Stimulated activated CD8-positive, alpha-beta memory T cell treated with anti-CD3 and anti-CD28 coated beads, Interleukin-7, amount 100 ng/mL, for 4 hours (primary cell): ENCODE measurements around the gene CCT5.
"Not testable (repeated sequence)": the region's sequence is repeated elsewhere in the genome, so short reads cannot be mapped to it uniquely, and the experiment has no call there.

ENCODE experiments used
- DNase-seq, 2 donors: peaks; one replicate each; pipeline ENCODE4 v3.0.0-alpha.2; 2020; ENCODE audit warnings: low read depth in 2 of 2

CCT5 gene

DNA sequence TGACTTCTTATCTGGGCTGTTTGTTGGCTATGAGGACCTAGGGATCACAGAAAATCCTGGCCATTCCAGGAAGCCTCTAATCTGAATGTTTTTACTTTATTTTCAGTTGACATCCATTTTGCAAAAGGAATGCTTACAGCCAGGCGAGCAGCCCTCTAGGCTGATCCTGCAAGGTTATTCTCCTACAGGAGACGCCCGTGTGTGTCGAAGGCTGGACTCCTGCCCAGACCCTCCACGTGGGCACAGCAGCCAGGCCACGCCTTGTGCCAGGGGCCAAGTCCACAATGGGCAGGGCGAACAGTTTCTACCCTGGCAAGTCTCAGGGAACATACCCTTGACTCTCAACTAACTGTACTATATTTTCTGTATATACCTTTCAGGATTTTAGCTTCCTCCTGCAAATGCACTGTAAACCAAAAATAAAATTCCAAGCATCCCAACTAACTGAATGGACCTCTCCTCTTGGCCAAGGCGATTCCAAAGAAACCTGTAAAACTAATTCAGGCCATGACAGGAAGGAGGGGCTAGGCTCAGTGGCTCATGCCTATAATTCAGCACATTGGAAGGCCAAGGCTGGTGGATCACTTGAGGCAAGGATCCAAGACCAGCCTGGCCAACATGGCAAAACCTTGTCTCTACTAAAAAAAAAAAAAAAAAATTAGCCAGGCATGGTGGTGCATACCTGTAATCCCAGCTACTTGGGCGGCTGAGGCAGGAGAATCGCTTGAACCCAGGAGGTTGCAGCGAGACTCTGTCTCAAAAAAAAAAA, 51.9 kb downstream of the CCT5 start:
- no peak for DNase-seq

DNA sequence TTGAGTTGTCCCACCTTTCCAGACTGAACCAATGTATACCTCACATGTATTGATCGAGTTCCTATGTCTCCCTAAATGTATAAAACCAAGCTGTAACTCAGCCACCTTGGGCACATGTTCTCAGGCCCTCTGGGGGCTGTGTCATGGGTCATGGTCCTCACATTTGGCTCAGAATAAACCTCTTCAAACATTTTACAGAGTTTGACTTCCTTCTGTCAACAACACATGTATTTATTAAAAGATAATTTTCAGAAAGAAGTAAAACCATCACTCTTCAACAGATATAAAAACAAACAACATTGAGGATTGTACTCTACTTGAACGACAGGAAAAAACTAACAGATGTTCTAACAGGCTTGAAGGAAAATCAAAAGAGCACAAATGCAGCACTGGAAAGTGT, 53.1 kb downstream of the CCT5 start:
- no peak for DNase-seq

DNA sequence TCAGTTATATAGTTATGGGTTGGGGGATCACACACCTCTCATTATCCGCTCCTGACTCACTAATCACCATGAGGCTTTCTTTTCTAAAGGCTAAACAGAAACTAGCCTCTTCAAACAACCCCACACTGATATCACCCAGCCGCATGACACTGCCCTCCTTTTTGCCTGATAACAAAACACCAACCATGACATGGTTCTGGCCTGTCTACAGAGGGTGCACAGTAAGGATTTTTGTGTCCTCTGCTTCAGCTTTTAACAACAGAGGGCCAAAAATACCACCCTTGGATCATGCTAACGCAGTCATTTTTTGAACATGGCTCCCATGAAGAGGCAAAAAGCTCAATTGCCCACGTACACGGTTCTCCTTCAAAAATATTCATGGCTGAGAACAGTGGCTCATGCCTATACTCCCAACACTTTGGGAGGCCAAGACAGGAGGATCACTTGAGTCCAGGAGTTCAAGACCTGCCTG, 53.7 kb downstream of the CCT5 start:
- DNase-seq = no peak

DNA sequence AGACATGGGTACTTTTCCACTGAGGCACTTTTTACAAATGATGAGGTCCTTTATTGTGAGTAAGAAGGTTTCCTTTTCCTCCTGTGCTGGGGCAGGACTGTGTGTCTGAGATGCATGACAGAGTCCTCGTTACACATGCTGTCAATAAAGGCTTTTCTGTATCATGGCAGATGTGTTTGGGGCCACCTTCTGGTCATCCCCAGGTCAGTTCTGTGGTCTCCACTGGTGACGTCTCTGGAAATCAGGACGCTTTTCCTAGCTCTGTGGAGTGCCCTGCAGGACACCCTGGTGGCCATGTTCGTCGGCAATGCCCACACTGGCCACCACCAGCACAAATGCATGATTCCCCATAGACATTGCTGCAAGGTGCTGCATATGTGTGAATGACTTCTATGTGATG, 54.9 kb downstream of the CCT5 start:
- no peak for DNase-seq

DNA sequence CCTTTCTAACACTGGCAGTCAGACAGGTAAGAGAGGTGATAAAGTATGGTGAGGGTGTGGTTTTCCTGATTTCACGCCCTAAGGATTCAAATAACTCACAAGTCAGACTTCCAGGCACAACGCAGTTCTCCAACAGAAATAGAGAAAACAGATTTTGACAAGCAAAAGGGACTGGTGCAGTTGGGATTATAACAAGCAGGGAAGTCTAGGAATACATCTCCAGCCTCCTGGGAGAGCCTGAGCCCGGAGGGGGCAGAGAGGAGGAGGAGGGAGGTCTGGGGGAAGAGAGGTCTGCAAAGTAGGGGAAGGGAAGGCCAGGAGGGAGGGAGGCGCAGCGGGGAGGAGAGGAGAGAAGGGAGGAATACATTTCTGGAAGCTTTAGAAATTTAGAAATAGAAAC, 56.0 kb downstream of the CCT5 start:
- no peak for DNase-seq

DNA sequence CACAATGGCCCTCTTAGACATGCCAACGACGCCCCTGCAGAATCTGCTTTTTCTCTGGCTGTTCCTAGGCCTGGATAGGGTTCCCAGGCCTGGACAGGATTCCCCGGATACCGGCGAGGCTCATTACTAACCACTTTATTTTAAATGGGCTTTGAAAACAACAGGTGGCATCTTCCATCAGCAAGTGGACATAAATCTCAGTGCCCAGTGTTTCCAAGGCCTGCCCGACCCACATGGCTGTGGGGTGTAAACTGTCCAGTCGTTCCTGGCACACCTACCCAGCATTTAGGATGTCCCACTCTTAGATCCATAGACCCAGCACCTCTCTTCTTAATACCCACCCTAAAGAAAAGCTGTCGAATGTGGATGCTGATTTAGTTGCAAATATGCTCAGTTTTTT, 56.7 kb downstream of the CCT5 start:
- no peak for DNase-seq

DNA sequence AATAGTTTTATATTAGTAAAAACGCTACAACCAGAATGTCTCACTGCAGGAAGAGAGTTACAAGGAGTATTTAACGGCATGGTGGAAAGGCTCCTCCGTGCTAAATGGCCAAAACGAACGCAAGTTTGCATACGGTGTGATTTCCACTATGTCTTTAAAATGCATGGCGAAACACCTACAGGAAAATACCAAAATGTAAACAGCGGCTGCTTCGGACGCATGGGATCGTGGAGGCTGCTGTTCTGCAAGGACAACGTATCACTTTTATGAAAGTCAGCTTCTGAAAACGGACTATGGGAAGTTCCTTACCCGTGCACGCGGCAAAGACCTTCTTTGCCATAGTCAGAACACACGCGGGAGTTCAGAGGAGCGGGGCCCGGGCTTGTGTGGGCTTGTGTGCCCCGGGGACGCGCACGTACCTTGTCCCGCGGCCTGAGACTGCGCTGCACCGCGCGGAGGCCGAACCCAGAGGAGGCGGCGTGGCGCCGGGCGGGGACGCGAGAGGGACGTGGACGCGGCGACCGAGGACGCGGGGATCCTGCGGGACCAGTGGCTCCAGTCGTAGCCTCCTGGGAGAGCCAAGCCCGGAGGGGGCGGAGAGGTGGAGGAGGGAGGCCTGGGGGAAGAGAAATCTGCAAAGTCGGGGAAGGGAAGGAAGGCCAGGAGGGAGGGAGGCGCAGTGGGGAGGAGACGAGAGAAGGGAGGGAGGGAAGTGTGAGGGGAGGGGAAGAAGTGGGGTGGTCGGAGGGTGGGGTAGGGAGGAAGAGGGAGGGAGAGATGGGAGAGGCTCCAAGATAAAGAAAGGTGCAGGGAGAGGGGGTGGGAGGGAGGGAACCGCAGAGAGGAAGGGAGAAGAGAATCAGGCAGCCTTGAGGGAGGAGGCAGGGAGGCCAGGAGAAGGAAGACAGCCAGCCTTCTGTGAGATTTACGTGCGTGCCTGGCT, 57.4 kb downstream of the CCT5 start, which contains the start of gene CMBL:
Gene CMBL (minus strand): TSS at position 697 of the 943 bp plus-strand sequence. CDS start 17,140 bp downstream, outside the sequence.
- DNase-seq = peak in 1 of 2 donors; percentile 3

DNA sequence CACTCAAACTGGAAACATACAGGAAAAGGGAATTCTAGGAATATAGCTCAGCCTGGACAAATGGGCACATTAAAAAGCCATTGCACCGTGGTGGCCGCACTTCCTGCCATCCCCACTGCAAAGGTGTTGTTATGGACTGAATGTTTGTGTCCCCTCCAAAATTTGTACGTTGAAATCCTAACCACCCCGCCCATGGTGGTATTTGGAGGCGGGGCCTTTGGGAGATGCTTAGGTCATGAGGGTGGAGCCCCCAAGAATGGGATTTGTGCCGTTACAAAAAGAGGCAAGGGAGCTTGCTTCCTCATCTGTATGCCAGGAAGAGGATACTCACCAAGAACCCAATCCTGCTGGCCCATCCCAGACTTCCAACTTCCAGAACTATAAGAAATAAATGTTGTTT, 58.8 kb downstream of the CCT5 start:
- no peak for DNase-seq

DNA sequence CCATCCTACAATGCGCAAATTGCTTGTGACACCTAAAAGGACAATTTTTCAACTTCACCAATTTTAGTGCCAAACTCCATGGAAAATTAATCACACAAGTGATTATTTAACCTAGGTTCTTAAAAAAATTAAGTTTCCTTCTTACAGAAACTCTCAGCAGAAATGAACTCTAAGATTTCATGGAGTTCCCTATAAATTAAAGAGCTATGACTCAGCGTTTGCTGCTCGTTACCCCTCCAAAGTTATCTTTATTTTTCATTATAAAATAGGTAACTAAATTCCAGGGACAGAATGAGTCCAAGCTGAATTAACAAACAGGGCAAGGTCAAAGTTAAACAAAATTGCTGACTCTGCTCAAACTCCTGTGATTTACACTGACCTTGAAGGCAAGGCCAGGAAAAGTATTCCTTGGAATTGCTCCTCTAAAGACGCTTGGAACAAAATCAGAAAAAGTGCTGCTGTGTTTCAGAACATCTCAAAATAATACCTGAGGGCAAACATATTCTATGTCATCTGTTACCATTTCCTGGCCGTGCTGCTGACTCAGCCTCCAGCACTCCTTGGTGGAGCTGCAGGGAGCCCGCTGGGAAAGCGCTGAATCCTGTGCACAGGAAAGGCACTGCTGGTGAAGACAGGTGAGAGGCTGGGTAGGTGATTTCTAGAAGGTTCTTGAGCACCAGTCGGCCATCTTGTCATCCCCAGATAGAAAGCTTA, 60.1 kb downstream of the CCT5 start:
- no peak for DNase-seq

DNA sequence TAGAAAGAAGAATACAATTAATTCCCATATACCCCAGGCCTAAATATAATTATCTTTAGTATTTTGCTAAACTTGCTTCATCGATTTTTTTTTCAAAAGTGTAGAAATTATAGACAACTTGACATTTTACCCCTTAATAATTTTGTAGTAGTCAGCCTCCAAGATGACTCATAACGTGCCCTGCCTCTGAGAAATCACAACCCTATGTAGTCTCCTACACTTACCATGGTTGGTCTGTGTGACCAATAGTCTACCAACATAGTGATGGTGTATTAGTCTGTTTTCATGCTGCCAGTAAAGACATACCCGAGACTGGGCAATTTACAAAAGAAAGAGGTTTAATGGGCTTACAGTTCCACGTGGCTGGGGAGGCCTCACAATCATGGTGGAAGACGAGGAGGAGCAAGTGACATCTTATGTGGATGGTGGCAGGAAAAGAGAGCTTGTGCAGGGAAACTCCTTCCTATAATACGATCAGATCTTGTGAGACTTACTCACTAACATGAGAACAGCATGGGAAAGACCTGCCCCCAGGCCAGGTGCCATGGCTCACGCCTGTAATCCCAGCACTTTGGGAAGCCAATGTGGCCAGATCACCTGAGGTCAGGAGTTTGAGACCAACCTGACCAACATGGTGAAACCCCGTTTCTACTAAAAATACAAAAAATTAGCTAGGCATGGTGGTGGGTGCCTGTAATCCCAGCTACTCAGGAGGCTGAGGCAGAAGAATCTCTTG, 60.9 kb downstream of the CCT5 start:
- not testable (repeated sequence) for DNase-seq

DNA sequence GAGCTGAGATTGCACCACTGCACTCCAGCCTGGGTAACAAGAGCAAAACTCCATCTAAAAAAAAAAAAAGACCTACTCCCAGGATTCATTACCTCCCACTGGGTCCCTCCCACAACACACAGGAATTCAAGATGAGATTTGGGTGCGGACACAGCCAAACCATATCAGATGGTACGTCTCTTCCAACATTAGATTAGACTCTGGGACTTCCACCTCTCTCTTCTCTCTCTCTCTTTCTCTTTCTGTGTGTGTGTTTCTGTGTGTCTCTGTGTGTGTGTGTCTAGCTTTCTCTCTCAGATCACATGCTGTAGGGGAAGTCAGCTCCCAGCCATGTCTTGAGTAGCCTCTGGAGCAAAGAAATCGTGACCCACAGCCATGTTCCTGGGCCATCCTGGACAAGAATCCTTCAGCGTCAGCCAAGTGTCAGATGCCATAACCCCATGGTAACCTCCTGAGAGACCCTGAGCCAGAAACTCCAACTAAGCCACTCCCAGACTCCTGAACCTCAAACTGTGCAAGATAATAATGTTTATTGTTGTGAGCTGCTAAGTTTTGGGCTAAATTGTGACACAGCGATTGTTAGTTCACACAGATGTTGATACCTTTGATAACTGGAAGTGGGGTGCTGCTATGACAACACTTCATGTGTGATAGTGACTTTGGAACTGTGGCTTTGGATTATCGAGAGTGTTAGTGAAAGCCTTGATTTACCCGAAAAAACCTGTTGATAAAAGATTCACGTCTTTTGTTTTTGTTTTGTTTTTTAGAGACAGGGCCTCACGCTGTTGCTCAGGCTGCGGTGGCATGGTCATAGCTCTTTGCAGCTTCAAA, 61.7 kb downstream of the CCT5 start:
- no peak for DNase-seq

DNA sequence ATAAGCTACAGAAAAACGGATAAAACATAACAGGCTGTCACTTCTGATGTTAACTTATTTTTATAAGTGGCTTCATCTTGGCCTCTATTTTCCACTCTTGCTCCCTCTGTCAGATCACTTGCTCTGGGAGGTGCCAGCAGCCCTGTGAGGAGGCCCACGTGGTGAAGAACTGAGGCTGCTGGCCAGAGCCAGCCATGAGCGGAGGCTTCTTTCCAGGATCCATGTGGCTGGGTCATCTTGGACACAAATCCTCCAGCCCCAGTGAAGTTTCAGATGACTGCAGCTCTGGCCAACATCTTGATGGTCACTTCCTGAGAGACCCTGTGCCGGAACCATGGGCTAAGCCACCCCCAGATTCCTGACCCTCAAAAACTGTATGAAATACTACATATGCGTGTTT, 65.1 kb downstream of the CCT5 start:
- DNase-seq = no peak
